CD4-positive, alpha-beta T cell treated with Interleukin-4 for 4 hours (primary cell): ENCODE data around the gene SLC17A5.
A peak's percentile ranks its signal among the peaks of the same experiment; 100 is the strongest.
"Not testable (repeated sequence)": the region's sequence is repeated elsewhere in the genome, so short reads cannot be mapped to it uniquely, and the experiment has no call there.

ENCODE experiments used
- DNase-seq: peaks from one replicate; pipeline ENCODE4 v3.0.0-alpha.2; 2020

SLC17A5 gene

GRCh38 chr6:73613806-73614536 is 39.8 kb downstream of the SLC17A5 start:
- no peak for DNase-seq

- no peak for DNase-seq
Observed at GRCh38 chr6:73612611-73613010, 41.2 kb downstream of the SLC17A5 start.

DNA sequence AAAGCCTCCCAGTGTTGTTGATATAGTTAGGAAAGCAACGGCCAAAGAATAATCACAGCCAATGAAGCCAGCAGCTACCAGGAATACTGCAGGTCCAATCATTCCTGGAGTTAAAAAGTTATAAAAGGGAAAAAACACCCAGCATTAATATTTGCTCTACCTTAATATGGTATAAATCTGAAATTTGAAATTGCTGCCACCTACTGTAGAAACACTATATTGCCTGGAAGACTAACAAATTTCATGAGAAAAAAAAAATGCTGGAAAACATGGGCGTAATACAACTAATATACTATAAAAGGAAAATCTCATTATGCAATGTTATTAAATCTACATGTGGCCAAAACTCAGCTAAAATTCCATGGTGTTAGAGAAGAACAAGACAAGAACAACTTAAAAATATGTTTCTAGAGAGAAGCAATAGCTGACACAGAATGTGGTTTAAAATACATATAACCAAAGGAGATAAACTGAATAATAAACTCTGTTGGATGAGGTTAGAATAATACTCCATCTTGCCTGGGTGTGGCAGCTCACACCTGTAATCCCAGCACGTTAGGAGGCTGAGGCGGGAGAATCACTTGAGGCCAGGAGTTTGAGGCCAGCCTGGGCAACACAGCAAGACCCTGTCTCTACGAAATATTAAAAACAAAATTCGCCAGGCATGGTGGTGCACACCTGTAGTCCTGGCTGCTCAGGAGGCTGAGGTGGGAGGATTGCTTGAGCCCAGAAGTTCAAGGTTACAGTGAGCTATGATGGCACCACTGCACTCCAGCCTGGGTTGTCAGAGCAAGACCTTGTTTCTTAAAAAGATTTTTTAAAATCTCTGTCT is 43.1 kb downstream of the SLC17A5 start:
- peak; percentile 53 for DNase-seq

DNA sequence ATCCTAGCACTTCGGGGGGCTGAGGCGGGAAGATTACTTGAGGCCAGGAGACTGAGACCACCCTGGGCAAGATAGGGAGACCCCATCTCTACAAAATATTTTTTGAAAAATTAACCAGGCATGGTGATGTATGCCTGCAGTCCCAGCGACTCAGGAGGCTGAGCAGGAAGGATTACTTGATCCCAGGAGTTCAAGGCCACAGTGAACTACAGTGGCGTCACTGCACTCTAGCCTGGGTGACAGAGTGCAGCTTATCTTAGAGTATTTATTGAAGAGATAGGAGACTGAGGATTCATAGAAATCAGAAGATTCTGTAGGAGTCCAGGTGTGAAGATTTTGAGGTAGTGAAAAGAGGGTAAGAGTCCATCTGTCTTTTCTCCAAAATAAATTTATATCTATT is 45.0 kb downstream of the SLC17A5 start:
- no peak for DNase-seq

GRCh38 chr6:73606428-73606827 is 47.4 kb downstream of the SLC17A5 start:
- DNase-seq: no peak

DNA sequence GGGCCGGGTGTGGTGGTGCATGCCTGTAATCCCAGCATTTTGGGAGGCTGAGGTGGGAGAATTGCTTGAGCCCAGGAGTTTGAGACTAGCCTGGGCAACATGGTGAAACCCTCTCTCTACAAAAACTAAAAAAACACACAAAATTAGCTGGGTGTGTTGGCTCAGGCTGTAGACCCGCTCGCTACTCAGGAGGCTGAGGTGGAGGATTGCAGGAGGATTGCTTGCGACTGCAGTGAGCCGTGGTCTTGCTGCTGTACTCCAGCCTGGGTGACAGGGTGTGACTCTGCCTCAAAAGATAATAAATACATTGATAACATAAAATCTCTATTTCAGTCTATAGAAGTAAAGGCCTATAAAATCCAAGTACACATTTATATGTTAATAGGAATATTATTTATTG is 49.3 kb downstream of the SLC17A5 start:
- no peak for DNase-seq

DNA sequence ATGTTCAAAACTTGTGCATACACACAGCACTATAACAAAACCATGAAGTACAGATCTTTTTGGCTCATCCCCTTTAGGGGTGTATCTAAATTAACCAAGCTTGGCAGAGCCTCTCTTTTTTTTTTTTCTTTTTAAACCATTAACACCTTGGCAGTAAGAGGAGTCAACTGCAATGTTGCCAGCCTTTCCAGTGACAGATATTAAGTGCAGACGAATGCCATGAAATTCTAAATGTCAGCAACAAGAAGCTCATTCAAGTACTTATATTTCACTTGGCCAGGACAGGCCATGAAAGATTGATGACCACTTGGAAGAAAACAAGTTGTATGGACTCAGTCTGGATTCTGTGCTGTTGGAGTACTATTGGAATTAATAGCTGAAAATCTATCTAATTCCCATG is 49.8 kb downstream of the SLC17A5 start:
- DNase-seq: no peak

- no peak for DNase-seq
Observed at GRCh38 chr6:73586416-73586974, 67.3 kb downstream of the SLC17A5 start.

- peak; percentile 74 for DNase-seq
Observed at GRCh38 chr6:73585566-73586415, 68.0 kb downstream of the SLC17A5 start.

GRCh38 chr6:73581293-73581692 is 72.5 kb downstream of the SLC17A5 start:
- DNase-seq: no peak

GRCh38 chr6:73580247-73581149 is 73.3 kb downstream of the SLC17A5 start:
- DNase-seq: peak; percentile 92

- DNase-seq: no peak
Observed at GRCh38 chr6:73579851-73580246, 73.9 kb downstream of the SLC17A5 start.

DNA sequence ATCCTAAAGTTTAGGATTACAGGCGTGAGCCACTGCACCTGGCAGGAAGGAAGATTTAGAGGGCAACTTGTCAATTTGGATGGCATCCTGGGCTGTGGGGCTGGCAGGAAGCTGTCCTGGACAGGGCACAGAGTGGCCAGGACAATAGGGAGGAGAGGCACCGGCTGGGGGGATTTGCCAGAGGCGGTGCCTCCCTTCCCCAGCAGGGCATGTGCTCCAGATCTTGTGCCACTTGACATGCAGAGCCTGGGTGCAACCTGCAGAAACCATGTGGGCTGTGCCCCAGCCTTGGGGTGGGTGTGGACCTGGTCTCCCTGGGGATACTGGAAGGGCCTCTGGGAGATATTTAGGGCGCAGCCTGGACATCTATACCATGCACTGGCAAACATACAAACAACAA is 74.4 kb downstream of the SLC17A5 start:
- DNase-seq: no peak

- DNase-seq: no peak
Observed at GRCh38 chr6:73577676-73578075, 76.1 kb downstream of the SLC17A5 start.

- not testable (repeated sequence) for DNase-seq
Observed at GRCh38 chr6:73572531-73572930, 81.3 kb downstream of the SLC17A5 start.

DNA sequence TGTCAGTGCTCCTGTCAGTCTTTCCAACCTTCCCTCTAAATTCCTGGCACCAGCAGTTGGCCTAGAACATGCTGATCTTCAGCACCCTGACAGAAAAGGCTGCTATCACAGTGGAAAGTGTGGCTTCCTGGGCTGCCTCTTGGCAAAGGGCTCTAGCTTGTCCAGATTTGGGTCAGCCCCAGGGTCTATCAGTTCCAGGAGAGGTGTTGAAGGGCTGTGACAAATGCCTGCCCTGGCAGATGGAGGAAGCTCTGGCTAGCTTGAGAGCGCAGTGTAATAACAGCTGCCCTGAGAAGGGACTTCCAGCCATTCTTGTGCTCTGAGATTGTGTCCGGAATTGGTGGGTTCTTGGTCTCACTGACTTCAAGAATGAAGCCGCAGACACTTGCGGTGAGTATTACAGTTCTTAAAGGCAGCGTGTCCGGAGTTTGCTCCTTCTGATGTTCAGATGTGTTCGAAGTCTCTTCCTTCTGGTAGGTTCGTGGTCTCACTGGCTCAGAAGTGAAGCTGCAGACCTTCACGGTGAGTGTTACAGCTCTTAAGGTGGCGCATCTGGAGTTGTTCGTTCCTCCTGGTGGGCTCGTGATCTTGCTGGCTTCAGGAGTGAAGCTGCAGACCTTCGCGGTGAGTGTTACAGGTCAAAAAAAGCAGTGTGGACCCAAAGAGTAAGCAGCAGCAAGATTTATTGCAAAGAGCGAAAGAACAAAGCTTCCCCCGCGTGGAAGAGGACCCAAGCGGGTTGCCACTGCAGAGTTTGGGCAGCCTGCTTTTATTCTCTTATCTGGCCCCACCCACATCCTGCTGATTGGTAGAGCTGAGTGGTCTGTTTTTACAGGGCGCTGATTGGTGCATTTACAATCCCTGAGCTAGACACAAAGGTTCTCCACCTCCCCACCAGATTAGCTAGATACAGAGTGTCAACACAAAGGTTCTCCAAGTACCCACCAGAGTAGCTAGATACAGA is 82.3 kb downstream of the SLC17A5 start:
- DNase-seq: not testable (repeated sequence)

- DNase-seq: no peak
Observed at GRCh38 chr6:73569121-73569520, 84.7 kb downstream of the SLC17A5 start.

- DNase-seq: no peak
Observed at GRCh38 chr6:73566954-73567591, 86.7 kb downstream of the SLC17A5 start.

DNA sequence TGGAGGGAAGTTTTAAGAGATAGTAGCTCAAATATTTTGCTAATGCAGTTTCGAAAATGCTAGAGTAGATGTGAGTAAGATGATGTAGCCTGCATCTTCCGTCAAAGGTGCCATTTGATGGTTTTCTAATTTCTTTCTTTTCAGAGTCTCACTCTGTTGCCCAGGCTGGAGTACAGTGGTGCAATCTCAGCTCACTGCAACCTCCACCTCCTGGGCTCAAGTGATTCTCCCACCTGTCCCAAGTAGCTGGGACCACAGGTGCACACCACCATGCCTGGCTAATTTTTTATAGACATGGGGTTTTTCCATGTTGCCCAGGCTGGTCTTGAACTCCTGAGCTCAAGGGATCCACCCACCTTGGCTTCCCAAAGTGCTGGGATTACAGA is 87.3 kb downstream of the SLC17A5 start:
- DNase-seq: not testable (repeated sequence)
